ENCODE results near the gene COA6. TPM values are rescaled to one million over a fixed set of nuclear protein-coding genes. Genes with fewer than 3 reads are reported as not detected.
"Not testable (repeated sequence)": the region's sequence is repeated elsewhere in the genome, so short reads cannot be mapped to it uniquely, and the experiment has no call there.

COA6 gene
- total and polyA plus RNA-seq, 2 experiments from 2014 or later = 67.8 to 82.9 TPM

DNA sequence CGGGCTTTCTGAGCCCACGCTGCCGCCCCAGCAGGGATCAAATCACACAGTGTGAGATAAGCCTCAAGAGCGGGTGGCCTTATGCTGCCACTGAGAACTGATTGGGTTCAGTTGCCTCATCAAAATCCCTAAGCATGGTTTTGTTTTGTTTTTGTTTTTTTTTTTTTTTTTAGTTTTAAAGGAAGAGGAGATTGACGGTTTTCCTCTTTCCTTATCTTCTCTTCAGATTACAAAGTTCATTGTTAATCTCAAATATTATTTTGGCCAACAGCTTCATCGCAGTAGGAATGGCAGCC, 651 bp downstream of the COA6 start:
- Histone ChIP-seq H3K9me3 (ENCODE audit: low read depth) (no peaks in the 10 kb centered on the region), H3K9me2 (replicated peaks; ENCODE audit: insufficient read depth) (no peaks in the 10 kb centered on the region), H3K27me3 (peaks cover 4% of the 10 kb centered on the region), H3K36me3 (replicated peaks; ENCODE audit: insufficient read depth, low read depth) (no peaks in the 10 kb centered on the region), H3K27ac (peak overlapping the region; percentile 99), H2AFZ (peak overlapping the region; percentile 89), H3K4me1 (ENCODE audit: insufficient read depth) (peaks cover 11% of the 10 kb centered on the region), H3K79me2 (peaks cover 19% of the 10 kb centered on the region), H3K4me2 (peak overlapping the region; percentile 87), H4K20me1 (ENCODE audit: insufficient read depth, poor library complexity, severe bottlenecking) (no peaks in the 10 kb centered on the region), H3K4me3 (peak overlapping the region; percentile 66)
- no peak for TF ChIP-seq EZH2phosphoT487 (IDR thresholded peaks at IDR 0.05; ENCODE audit: low read depth, severe bottlenecking, unreplicated experiment)
- WGBS (ENCODE audit: low lambda C conversion rate, missing lambda C conversion rate) = 10% methylated on average over 6 of the region's 6 CpGs
- DNase-seq (ENCODE audit: low spot score) = no peak

DNA sequence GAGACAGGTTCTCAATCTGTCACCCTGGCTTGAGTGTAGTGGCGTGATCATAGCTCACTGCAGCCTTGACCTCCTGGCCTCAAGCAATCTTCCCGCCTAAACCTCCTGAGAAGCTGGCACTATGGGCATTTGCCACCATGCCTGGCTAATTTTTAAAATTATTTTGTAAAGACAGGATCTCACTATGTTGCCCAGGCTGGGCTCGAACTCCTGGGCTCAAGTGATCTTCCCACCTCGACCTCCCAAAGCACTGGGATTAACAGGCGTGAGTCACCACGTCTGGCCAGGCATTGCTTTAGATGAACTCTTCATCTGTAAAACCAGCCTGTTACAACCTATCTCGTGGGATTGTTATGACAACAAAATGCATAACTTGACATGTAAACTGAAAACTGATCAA, 2.4 kb downstream of the COA6 start:
- no peak overlapping the region for H3K4me2 ChIP-seq
- H3K36me3 ChIP-seq (replicated peaks; ENCODE audit: insufficient read depth, low read depth) = no peaks in the 10 kb centered on the region
- 92% methylated on average over 7 of the region's 7 CpGs for WGBS (ENCODE audit: low lambda C conversion rate, missing lambda C conversion rate)

DNA sequence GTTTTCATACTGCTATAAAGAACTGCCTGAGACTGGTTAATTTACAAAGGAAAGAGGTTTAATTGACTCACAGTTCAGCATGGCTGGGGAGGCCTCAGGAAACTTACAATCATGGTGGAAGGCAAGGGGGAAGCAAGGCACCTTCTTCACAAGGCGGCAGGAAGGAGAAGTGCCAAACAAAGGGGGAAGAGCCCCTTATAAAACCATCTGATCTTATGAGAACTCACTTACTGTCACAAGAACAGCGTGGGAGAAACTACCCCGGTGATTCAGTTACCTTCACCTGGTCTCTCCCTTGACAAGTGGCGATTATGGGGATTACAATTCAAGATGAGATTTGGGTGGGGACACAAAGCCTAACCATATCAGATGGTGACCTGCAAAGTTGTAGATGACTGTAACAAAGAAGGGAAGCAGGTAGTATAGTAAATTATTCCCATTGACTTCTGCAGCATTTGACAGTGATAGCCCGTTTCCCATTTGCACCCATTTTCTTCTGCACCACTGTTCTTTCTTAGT, 6.4 kb downstream of the COA6 start:
- H4K20me1 ChIP-seq (ENCODE audit: insufficient read depth, poor library complexity, severe bottlenecking); DNase-seq (ENCODE audit: low spot score); H3K27me3 ChIP-seq; H3K27ac ChIP-seq; H3K4me3 ChIP-seq; H3K36me3 ChIP-seq (replicated peaks; ENCODE audit: insufficient read depth, low read depth); H2AFZ ChIP-seq; H3K9me2 ChIP-seq (replicated peaks; ENCODE audit: insufficient read depth); H3K4me2 ChIP-seq; H3K4me1 ChIP-seq (ENCODE audit: insufficient read depth); H3K9me3 ChIP-seq (ENCODE audit: low read depth): not testable (repeated sequence)
- peaks cover 13% of the 10 kb centered on the region for H3K79me2 ChIP-seq
- WGBS (ENCODE audit: low lambda C conversion rate, missing lambda C conversion rate) = 97% methylated on average over 5 of the region's 5 CpGs

More for the DNA sequence above, 2.4 kb downstream of the COA6 start:
- Histone ChIP-seq H4K20me1 (ENCODE audit: insufficient read depth, poor library complexity, severe bottlenecking) (no peaks in the 10 kb centered on the region), H3K79me2 (peaks cover 19% of the 10 kb centered on the region), H3K4me3 (no peak overlapping the region), H3K4me1 (ENCODE audit: insufficient read depth) (peaks cover 11% of the 10 kb centered on the region), H2AFZ (no peak overlapping the region), H3K27me3 (no peaks in the 10 kb centered on the region), H3K27ac (no peak overlapping the region), H3K9me2 (replicated peaks; ENCODE audit: insufficient read depth) (no peaks in the 10 kb centered on the region), H3K9me3 (ENCODE audit: low read depth) (no peaks in the 10 kb centered on the region)
- no peak for TF ChIP-seq EZH2phosphoT487 (IDR thresholded peaks at IDR 0.05; ENCODE audit: low read depth, severe bottlenecking, unreplicated experiment)
- TF ChIP-seq, protein P1, sequence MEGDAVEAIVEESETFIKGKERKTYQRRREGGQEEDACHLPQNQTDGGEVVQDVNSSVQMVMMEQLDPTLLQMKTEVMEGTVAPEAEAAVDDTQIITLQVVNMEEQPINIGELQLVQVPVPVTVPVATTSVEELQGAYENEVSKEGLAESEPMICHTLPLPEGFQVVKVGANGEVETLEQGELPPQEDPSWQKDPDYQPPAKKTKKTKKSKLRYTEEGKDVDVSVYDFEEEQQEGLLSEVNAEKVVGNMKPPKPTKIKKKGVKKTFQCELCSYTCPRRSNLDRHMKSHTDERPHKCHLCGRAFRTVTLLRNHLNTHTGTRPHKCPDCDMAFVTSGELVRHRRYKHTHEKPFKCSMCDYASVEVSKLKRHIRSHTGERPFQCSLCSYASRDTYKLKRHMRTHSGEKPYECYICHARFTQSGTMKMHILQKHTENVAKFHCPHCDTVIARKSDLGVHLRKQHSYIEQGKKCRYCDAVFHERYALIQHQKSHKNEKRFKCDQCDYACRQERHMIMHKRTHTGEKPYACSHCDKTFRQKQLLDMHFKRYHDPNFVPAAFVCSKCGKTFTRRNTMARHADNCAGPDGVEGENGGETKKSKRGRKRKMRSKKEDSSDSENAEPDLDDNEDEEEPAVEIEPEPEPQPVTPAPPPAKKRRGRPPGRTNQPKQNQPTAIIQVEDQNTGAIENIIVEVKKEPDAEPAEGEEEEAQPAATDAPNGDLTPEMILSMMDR (IDR thresholded peaks at IDR 0.05; ENCODE audit: poor library complexity) = no peak
- TF ChIP-seq EZH2 (IDR thresholded peaks at IDR 0.05; ENCODE audit: borderline replicate concordance) = no peak
- no peak for DNase-seq (ENCODE audit: low spot score)

DNA sequence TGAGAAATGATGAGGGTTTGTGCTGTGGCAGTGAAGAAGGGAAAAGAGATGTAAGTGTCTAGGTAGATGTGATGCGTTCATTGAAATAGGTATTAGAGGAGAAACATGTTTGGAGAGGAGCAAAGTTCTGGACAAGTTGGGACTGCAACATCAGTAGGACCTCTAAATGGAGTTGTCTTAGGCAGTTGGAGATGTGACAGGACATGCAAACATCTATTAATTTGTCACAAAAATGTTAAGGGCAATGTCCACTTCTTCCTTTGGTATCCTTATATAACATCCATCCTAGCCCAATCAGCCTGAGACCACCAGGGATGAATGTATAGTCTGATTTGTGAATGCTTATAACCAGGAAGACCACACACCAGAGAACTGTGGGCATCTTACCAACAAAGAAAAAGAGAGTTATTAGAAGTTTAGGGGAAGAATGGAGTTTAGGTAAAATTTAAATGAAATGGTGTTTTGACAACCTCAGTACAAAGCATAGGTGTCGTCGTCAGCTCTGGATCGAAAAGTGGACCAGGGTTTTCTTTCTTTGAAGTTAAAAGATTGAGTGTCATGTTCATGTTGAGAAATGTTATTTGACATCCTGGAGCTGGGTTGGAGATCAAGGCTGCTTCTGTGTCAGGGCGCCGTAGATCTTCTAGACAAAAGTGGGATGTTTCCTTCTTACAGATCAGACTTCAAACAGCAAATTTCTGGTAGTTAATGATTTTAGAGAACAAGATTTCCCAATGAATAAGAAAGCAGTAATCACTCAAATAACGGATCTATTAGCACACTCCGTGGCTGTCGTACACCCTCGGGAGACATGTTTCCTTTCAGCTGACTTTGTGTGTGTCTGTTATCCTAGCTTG, 8.7 kb downstream of the COA6 start:
- Histone ChIP-seq H3K9me3 (ENCODE audit: low read depth) (no peaks in the 10 kb centered on the region), H3K79me2 (no peaks in the 10 kb centered on the region), H3K9me2 (replicated peaks; ENCODE audit: insufficient read depth) (no peaks in the 10 kb centered on the region), H3K4me3 (no peak overlapping the region), H3K4me1 (ENCODE audit: insufficient read depth) (no peaks in the 10 kb centered on the region), H3K27ac (no peak overlapping the region), H3K4me2 (no peak overlapping the region), H2AFZ (no peak overlapping the region), H3K27me3 (no peaks in the 10 kb centered on the region), H3K36me3 (replicated peaks; ENCODE audit: insufficient read depth, low read depth) (no peaks in the 10 kb centered on the region), H4K20me1 (ENCODE audit: insufficient read depth, poor library complexity, severe bottlenecking) (no peaks in the 10 kb centered on the region)
- DNase-seq (ENCODE audit: low spot score) = no peak
- WGBS (ENCODE audit: low lambda C conversion rate, missing lambda C conversion rate) = 95% methylated on average over 10 of the region's 10 CpGs
- TF ChIP-seq EZH2 (IDR thresholded peaks at IDR 0.05; ENCODE audit: borderline replicate concordance) (no peak), EZH2phosphoT487 (IDR thresholded peaks at IDR 0.05; ENCODE audit: low read depth, severe bottlenecking, unreplicated experiment) (no peak)
- TF ChIP-seq, protein P1 (IDR thresholded peaks at IDR 0.05; ENCODE audit: poor library complexity) = no peak

Data from hepatocyte (in vitro differentiated cells).